HG03097 (cell line): Measurements from ENCODE around the gene ANKRD6.

Experiments
- ATAC-seq: cut with Tn5 transposase; IDR thresholded peaks from one replicate; pipeline ENCODE4 v1.9.1; 2021; ENCODE audit not compliant: unreplicated experiment, low FRiP score

ANKRD6 gene

GRCh38 chr6:89681983-89682564 lies 249.1 kb downstream of the ANKRD6 start:
- no peak for ATAC-seq

- no peak for ATAC-seq
Measured at GRCh38 chr6:89682991-89683390, 250.0 kb downstream of the ANKRD6 start.
